ENCODE results near the gene ASCC3.

The ASCC3 gene

GRCh38 chr6:100626721-100627120, 254.4 kb downstream of the ASCC3 start:
- H3K4me1 Mint-ChIP-seq, result no peaks in the 10 kb centered on the region
- H3K27me3 Mint-ChIP-seq, result no peaks in the 10 kb centered on the region
- ATAC-seq, result no peak
- no peak overlapping the region for H3K27ac Mint-ChIP-seq
- H3K9me3 Mint-ChIP-seq, result peaks cover 6 to 7% of the 10 kb centered on the region in 2 donors
- no peak overlapping the region for H3K4me3 Mint-ChIP-seq
- no peak for DNase-seq

- Mint-ChIP-seq H3K27ac (no peak overlapping the region), H3K9me3 (peaks cover 7% of the 10 kb centered on the region in 2 donors), H3K4me1 (no peaks in the 10 kb centered on the region), H3K4me3 (no peak overlapping the region), H3K27me3 (no peaks in the 10 kb centered on the region)
- DNase-seq (no peak), ATAC-seq (no peak)
Measured at GRCh38 chr6:100622907-100623692, 258.0 kb downstream of the ASCC3 start.

- ATAC-seq (no peak), DNase-seq (no peak)
- Mint-ChIP-seq H3K27ac (no peak overlapping the region), H3K27me3 (no peaks in the 10 kb centered on the region), H3K4me1 (no peaks in the 10 kb centered on the region), H3K4me3 (no peak overlapping the region), H3K9me3 (peaks cover 7% of the 10 kb centered on the region in 2 donors)
Measured at GRCh38 chr6:100620085-100620840, 260.9 kb downstream of the ASCC3 start.

- no peaks in the 10 kb centered on the region for H3K4me1 Mint-ChIP-seq
- H3K27me3 Mint-ChIP-seq, result no peaks in the 10 kb centered on the region
Measured at GRCh38 chr6:100618351-100618671, 262.8 kb downstream of the ASCC3 start.

GRCh38 chr6:100617633-100618350, 263.3 kb downstream of the ASCC3 start:
- Mint-ChIP-seq H3K4me3 (no peak overlapping the region), H3K27me3 (no peaks in the 10 kb centered on the region), H3K9me3 (peaks cover 7% of the 10 kb centered on the region in 2 donors), H3K4me1 (no peaks in the 10 kb centered on the region), H3K27ac (peak overlapping the region in 1 of 2 donors; percentile 86)
- DNase-seq (no peak), ATAC-seq (no peak)

More at GRCh38 chr6:100618351-100618671, 262.8 kb downstream of the ASCC3 start:
- DNase-seq (no peak), ATAC-seq (no peak)
- Mint-ChIP-seq H3K4me3 (no peak overlapping the region), H3K9me3 (peaks cover 7% of the 10 kb centered on the region in 2 donors), H3K27ac (no peak overlapping the region)

GRCh38 chr6:100614933-100615332, 266.2 kb downstream of the ASCC3 start:
- Mint-ChIP-seq H3K27ac (no peak overlapping the region), H3K9me3 (no peaks in the 10 kb centered on the region), H3K4me1 (no peaks in the 10 kb centered on the region), H3K4me3 (no peak overlapping the region), H3K27me3 (no peaks in the 10 kb centered on the region)
- DNase-seq (no peak), ATAC-seq (no peak)

GRCh38 chr6:100614386-100614785, 266.7 kb downstream of the ASCC3 start:
- Mint-ChIP-seq H3K27me3 (no peaks in the 10 kb centered on the region), H3K9me3 (no peaks in the 10 kb centered on the region), H3K4me1 (no peaks in the 10 kb centered on the region), H3K4me3 (no peak overlapping the region), H3K27ac (no peak overlapping the region)
- DNase-seq (no peak), ATAC-seq (no peak)

- no peaks in the 10 kb centered on the region for H3K4me1 Mint-ChIP-seq
- no peak overlapping the region for H3K4me3 Mint-ChIP-seq
- no peaks in the 10 kb centered on the region for H3K9me3 Mint-ChIP-seq
Measured at GRCh38 chr6:100613656-100614055, 267.5 kb downstream of the ASCC3 start.

GRCh38 chr6:100612094-100612493, 269.0 kb downstream of the ASCC3 start:
- H3K4me3 Mint-ChIP-seq, result no peak overlapping the region
- no peak for ATAC-seq
- no peaks in the 10 kb centered on the region for H3K9me3 Mint-ChIP-seq
- no peaks in the 10 kb centered on the region for H3K27me3 Mint-ChIP-seq
- no peaks in the 10 kb centered on the region for H3K4me1 Mint-ChIP-seq
- H3K27ac Mint-ChIP-seq, result no peak overlapping the region
- DNase-seq, result no peak

More at GRCh38 chr6:100613656-100614055, 267.5 kb downstream of the ASCC3 start:
- ATAC-seq (no peak), DNase-seq (no peak)
- Mint-ChIP-seq H3K27ac (no peak overlapping the region), H3K27me3 (no peaks in the 10 kb centered on the region)

- H3K27ac Mint-ChIP-seq, result no peak overlapping the region
Measured at GRCh38 chr6:100599088-100599770, 281.9 kb downstream of the ASCC3 start.

GRCh38 chr6:100595456-100595855, 285.7 kb downstream of the ASCC3 start:
- Mint-ChIP-seq H3K9me3 (no peaks in the 10 kb centered on the region), H3K27me3 (no peaks in the 10 kb centered on the region), H3K4me1 (no peaks in the 10 kb centered on the region), H3K27ac (no peak overlapping the region), H3K4me3 (no peak overlapping the region)
- no peak for ATAC-seq
- no peak for DNase-seq

More at GRCh38 chr6:100599088-100599770, 281.9 kb downstream of the ASCC3 start:
- no peaks in the 10 kb centered on the region for H3K27me3 Mint-ChIP-seq
- ATAC-seq (no peak), DNase-seq (no peak)
- no peaks in the 10 kb centered on the region for H3K4me1 Mint-ChIP-seq
- H3K9me3 Mint-ChIP-seq, result no peaks in the 10 kb centered on the region
- H3K4me3 Mint-ChIP-seq, result no peak overlapping the region

- Mint-ChIP-seq H3K27me3 (no peaks in the 10 kb centered on the region), H3K27ac (peak overlapping the region in 1 of 2 donors; percentile 12), H3K4me1 (no peaks in the 10 kb centered on the region), H3K9me3 (no peaks in the 10 kb centered on the region), H3K4me3 (no peak overlapping the region)
- DNase-seq (no peak), ATAC-seq (no peak)
Measured at GRCh38 chr6:100593522-100593921, 287.6 kb downstream of the ASCC3 start.

GRCh38 chr6:100592929-100593328, 288.2 kb downstream of the ASCC3 start:
- H3K4me3 Mint-ChIP-seq, result no peak overlapping the region
- H3K9me3 Mint-ChIP-seq, result no peaks in the 10 kb centered on the region
- no peaks in the 10 kb centered on the region for H3K4me1 Mint-ChIP-seq
- ATAC-seq, result no peak
- H3K27ac Mint-ChIP-seq, result peak overlapping the region in 1 of 2 donors; percentile 82
- no peaks in the 10 kb centered on the region for H3K27me3 Mint-ChIP-seq
- DNase-seq, result no peak

- Mint-ChIP-seq H3K27ac (no peak overlapping the region), H3K4me3 (no peak overlapping the region)
- ATAC-seq, result no peak
Measured at GRCh38 chr6:100577425-100577824, 303.7 kb downstream of the ASCC3 start.

GRCh38 chr6:100575921-100576320, 305.2 kb downstream of the ASCC3 start:
- DNase-seq (no peak), ATAC-seq (no peak)
- H3K4me3 Mint-ChIP-seq, result no peak overlapping the region
- peaks cover 2 to 3% of the 10 kb centered on the region in 2 donors for H3K9me3 Mint-ChIP-seq
- no peaks in the 10 kb centered on the region for H3K4me1 Mint-ChIP-seq
- no peak overlapping the region for H3K27ac Mint-ChIP-seq
- H3K27me3 Mint-ChIP-seq, result no peaks in the 10 kb centered on the region

More at GRCh38 chr6:100577425-100577824, 303.7 kb downstream of the ASCC3 start:
- H3K4me1 Mint-ChIP-seq, result no peaks in the 10 kb centered on the region
- no peak for DNase-seq
- no peaks in the 10 kb centered on the region for H3K27me3 Mint-ChIP-seq
- no peaks in the 10 kb centered on the region for H3K9me3 Mint-ChIP-seq
